Testis (tissue), 2 donors: ENCODE data around the gene HOXD10.

Experiments used
- CTCF ChIP-seq, 3 experiments: fragments of 450-650 bp in 2 of 3; fragments of 200-600 bp in 1 of 3; sonication (generic) in 1 of 3; IDR thresholded peaks; one replicate each; pipeline ENCODE4 v1.5.1; 2016 to 2019; ENCODE audit warnings: antibody characterized with exemption in 3 of 3, mild to moderate bottlenecking in 2 of 3, moderate library complexity in 1 of 3
- POLR2A ChIP-seq: fragments of 450-650 bp; IDR thresholded peaks from one replicate; pipeline ENCODE4 v1.6.1; 2017; ENCODE audit warnings: antibody characterized with exemption, mild to moderate bottlenecking, moderate library complexity

GRCh38 chr2:176128982-176129796 is 12.6 kb downstream of the HOXD10 start, which contains the start of gene HOXD8:
- peak in 1 of 3 experiments; percentile 12 for TF ChIP-seq CTCF (IDR thresholded peaks at IDR 0.05)
- TF ChIP-seq POLR2A: peak; percentile 44
